HepG2 (cell line): Measurements from ENCODE around the gene SLCO3A1. TPM values are rescaled to one million over a fixed set of nuclear protein-coding genes. Genes with fewer than 3 reads are reported as not detected.

Experiments
- ATAC-seq: fragments of 200-7000 bp; cut with Tn5 transposase; 3 replicates; pipeline ENCODE4 v1.9.1; 2020; ENCODE audit warnings: mild to moderate bottlenecking, moderate library complexity
- BruUV-seq: library from RNA; stranded (reverse); fragments of 400-500 nt; replicated peaks from 2 replicates; lab custom pipeline; 2021; lab: Mats Ljungman, UMichigan
- CTCF ChIA-PET: fragments of 300-600 bp; formaldehyde crosslinking; extraction: SDS; loops from one replicate; lab custom pipeline; 2021; ENCODE audit warnings: low total read pairs, inconsistent platforms, low intra/inter-chr PET ratio; lab: Yijun Ruan, JAX
- POLR2A ChIA-PET: fragments of 350-600 bp; sonication (Branson Sonifier 250); formaldehyde crosslinking; loops from one replicate; lab custom pipeline; 2020; ENCODE audit warnings: antibody characterized with exemption, inconsistent platforms; lab: Yijun Ruan, JAX
- DNase-seq: peaks from one replicate; pipeline ENCODE4 v3.0.0-alpha.2; 2015; ENCODE audit warnings: low spot score
- FAIRE-seq: peaks from 3 replicates; lab custom pipeline; 2011; peaks lifted over from hg19 to GRCh38; lab: Jason Lieb, UNC
- H2AFZ ChIP-seq: one replicate; pipeline ENCODE4 v1.6.1; 2011; ENCODE audit warnings: low read length, inconsistent platforms
- H3K27ac ChIP-seq: fragments of 300-600 bp; 3 replicates; pipeline ENCODE4 v1.8.0; 2011; ENCODE audit warnings: mixed run types, mild to moderate bottlenecking, mixed read lengths, low read length, inconsistent platforms; ENCODE audit not compliant: insufficient read depth; ENCODE audit errors: extremely low read length
- H3K27me3 ChIP-seq, 2 experiments: fragments of 200-600 bp in 1 of 2; 2 replicates in 1 of 2; 3 replicates in 1 of 2; pipeline versions ENCODE4 v1.6.0 to v1.8.0; 2011; ENCODE audit warnings: low read length in 2 of 2, mild to moderate bottlenecking in 2 of 2, moderate library complexity in 2 of 2, inconsistent platforms in 1 of 2; ENCODE audit not compliant: insufficient read depth in 2 of 2, control insufficient read depth in 1 of 2
- H3K36me3 ChIP-seq, 2 experiments: fragments of 200-600 bp in 1 of 2; replicated peaks in 1 of 2; 2 replicates in 1 of 2; 3 replicates in 1 of 2; pipeline versions ENCODE4 v1.5.1 to v1.8.0; 2011; ENCODE audit warnings: low read length in 2 of 2, inconsistent platforms in 1 of 2; ENCODE audit not compliant: insufficient read depth in 2 of 2, control insufficient read depth in 1 of 2
- H3K4me1 ChIP-seq: 2 replicates; pipeline ENCODE4 v1.5.1; 2012; ENCODE audit warnings: low read length, inconsistent platforms; ENCODE audit not compliant: insufficient read depth
- H3K4me2 ChIP-seq: 2 replicates; pipeline ENCODE4 v1.6.0; 2011; ENCODE audit warnings: low read depth, low read length, inconsistent platforms
- H3K4me3 ChIP-seq, 3 experiments: fragments of 200-600 bp in 1 of 3; sonication (generic), shearing (Covaris generic) in 1 of 3; replicated peaks in 1 of 3; 2 replicates each; pipeline ENCODE4 v1.5.1; 2011 to 2016; ENCODE audit warnings: low read length in 3 of 3, inconsistent platforms in 2 of 3, low read depth in 2 of 3, mild to moderate bottlenecking in 2 of 3, control low read depth in 1 of 3, mixed read lengths in 1 of 3; ENCODE audit not compliant: insufficient read depth in 1 of 3
- H3K79me2 ChIP-seq: one replicate; pipeline ENCODE4 v1.6.1; 2011; ENCODE audit warnings: low read length, inconsistent platforms; ENCODE audit not compliant: insufficient read depth
- H3K9ac ChIP-seq: 2 replicates; pipeline ENCODE4 v1.6.0; 2011; ENCODE audit warnings: mild to moderate bottlenecking, low read depth, low read length, inconsistent platforms; ENCODE audit not compliant: insufficient read depth
- H3K9me3 ChIP-seq: 2 replicates; pipeline ENCODE4 v1.5.1; 2012; ENCODE audit warnings: mild to moderate bottlenecking, low read length
- H4K20me1 ChIP-seq: 2 replicates; pipeline ENCODE4 v1.6.0; 2011; ENCODE audit warnings: inconsistent platforms, mild to moderate bottlenecking, low read length, moderate library complexity; ENCODE audit not compliant: insufficient read depth
- DRAP1 ChIP-seq: IDR thresholded peaks from 2 replicates; pipeline ENCODE4 v1.6.1; 2016; ENCODE audit warnings: missing genetic modification reagents, missing compliant biosample characterization
- GATA4 ChIP-seq: sonication (generic); IDR thresholded peaks from 2 replicates; pipeline ENCODE4 v1.6.1; 2016; ENCODE audit warnings: antibody characterized with exemption, low read depth, borderline replicate concordance
- PCBP1 ChIP-seq: fragments of 200-400 bp; formaldehyde crosslinking; IDR thresholded peaks from 2 replicates; pipeline ENCODE4 v1.6.1; 2017; ENCODE audit warnings: mild to moderate bottlenecking, low read depth, low read length, borderline replicate concordance
- WIZ ChIP-seq: sonication (generic); formaldehyde crosslinking; IDR thresholded peaks from 2 replicates; pipeline ENCODE4 v1.5.1; 2020; ENCODE audit warnings: mild to moderate bottlenecking, missing genetic modification reagents
- ZMAT5 ChIP-seq: sonication (generic); formaldehyde crosslinking; IDR thresholded peaks from 2 replicates; pipeline ENCODE4 v1.5.0; 2020; ENCODE audit warnings: mild to moderate bottlenecking, low read depth, missing genetic modification reagents, borderline replicate concordance
- ZNF136 ChIP-seq: sonication (generic); formaldehyde crosslinking; IDR thresholded peaks from 2 replicates; pipeline ENCODE4 v1.8.1; 2022; ENCODE audit warnings: low read depth, mild to moderate bottlenecking, moderate library complexity, missing genetic modification reagents
- ZNF318 ChIP-seq: sonication (generic); formaldehyde crosslinking; IDR thresholded peaks from 2 replicates; pipeline ENCODE4 v1.4.0; 2020; ENCODE audit warnings: mild to moderate bottlenecking, missing genetic modification reagents
- ZZZ3 ChIP-seq: sonication (generic); formaldehyde crosslinking; IDR thresholded peaks from 2 replicates; pipeline ENCODE4 v1.4.0; 2020; ENCODE audit warnings: missing genetic modification reagents, mild to moderate bottlenecking, borderline replicate concordance
- WGBS: methylation state at CpG from one replicate; pipeline ENCODE4 v1.1.6; 2017; ENCODE audit warnings: low lambda C conversion rate; 5-methylcytosine and 5-hydroxymethylcytosine counted together
- in situ Hi-C: cut with HindIII; loops from 2 replicates; pipeline ENCODE4 v1.10.0; 2017; ENCODE audit warnings: low pct_unique_long_range_greater_than_20kb; ENCODE audit not compliant: extremely low pct_ligation_motif_present
- intact Hi-C: fragments of 100-400 bp; cut with micrococcal nuclease; formaldehyde crosslinking; loops from one replicate; pipeline ENCODE4 v1.10.0; 2022; ENCODE audit not compliant: unreplicated experiment
- polyA plus RNA-seq, 8 experiments: library from polyadenylated mRNA; depleted of rRNA in 3 of 8; stranded (reverse) in 7 of 8; unstranded in 1 of 8; fragments of >200 nt; fragmentation: Illumina TruSeq in 4 of 8; extraction: Trizol in 4 of 8; gene quantifications; 2 replicates each; pipeline versions ENCODE4 v1.2.1 to v1.2.3, GENCODE V29; 2011 to 2016; ENCODE audit warnings: low read depth in 4 of 8, missing spikeins in 1 of 8, mixed read lengths in 1 of 8; ENCODE audit not compliant: insufficient read depth in 1 of 8
- total RNA-seq, 5 experiments: library from RNA; depleted of rRNA; stranded (reverse); fragments of >200 nt; fragmentation: Illumina TruSeq; extraction: Trizol; gene quantifications; 2 replicates each; pipeline ENCODE4 v1.2.3, GENCODE V29; 2016; ENCODE audit warnings: low read depth in 1 of 5

The SLCO3A1 gene
- total and polyA plus RNA-seq, 2 of the 13 experiments (the other 11 are each of a cell fraction or from before 2014, with no cell fraction given) = 0.02 TPM; not detected in 1

GRCh38 chr15:92128788-92129187 lies 275.3 kb downstream of the SLCO3A1 start:
- H3K4me2 ChIP-seq = no peak overlapping the region
- TF ChIP-seq ZNF136 (CRISPR knock-in tag) = no peak
- TF ChIP-seq DRAP1 (CRISPR knock-in tag) = no peak
- TF ChIP-seq, all 625 proteins: peak for 0
- no peaks in the 10 kb centered on the region for H3K36me3 ChIP-seq
- no TSS peak for BruUV-seq
- no peaks in the 10 kb centered on the region for H3K79me2 ChIP-seq
- FAIRE-seq (no peak), DNase-seq (no peak), ATAC-seq (no peak)
- no peaks in the 10 kb centered on the region for H3K4me1 ChIP-seq
- H2AFZ ChIP-seq = no peak overlapping the region
- ChIA-PET CTCF (no interaction called here), POLR2A (no interaction called here)
- intact Hi-C loops (no loop called here), in situ Hi-C loops (no loop called here)
- no peak overlapping the region for H3K4me3 ChIP-seq
- no peaks in the 10 kb centered on the region for H3K9me3 ChIP-seq
- H3K27ac ChIP-seq = no peak overlapping the region
- 40% methylated on average over 5 of the region's 5 CpGs for WGBS
- H3K27me3 ChIP-seq = peaks cover 0 to 13% of the 10 kb centered on the region in 2 experiments; a peak in 1 of 5 replicates
- H4K20me1 ChIP-seq = no peaks in the 10 kb centered on the region
- H3K9ac ChIP-seq = no peak overlapping the region

- H3K4me2 ChIP-seq = no peak overlapping the region
- H4K20me1 ChIP-seq = no peaks in the 10 kb centered on the region
- no TSS peak for BruUV-seq
- no peak overlapping the region for H3K9ac ChIP-seq
- in situ Hi-C loops (no loop called here), intact Hi-C loops (no loop called here)
- no peaks in the 10 kb centered on the region for H3K36me3 ChIP-seq
- FAIRE-seq = no peak
- no peak overlapping the region for H2AFZ ChIP-seq
- ChIA-PET CTCF (no interaction called here), POLR2A (no interaction called here)
- 0% methylated on average over 2 of the region's 2 CpGs for WGBS
- no peaks in the 10 kb centered on the region for H3K4me1 ChIP-seq
- DNase-seq = no peak
- ATAC-seq = no peak
- H3K4me3 ChIP-seq = no peak overlapping the region
- H3K79me2 ChIP-seq = no peaks in the 10 kb centered on the region
- no peak overlapping the region for H3K27ac ChIP-seq
- no peaks in the 10 kb centered on the region for H3K9me3 ChIP-seq
- peaks cover 0 to 13% of the 10 kb centered on the region in 2 experiments; a peak in 1 of 5 replicates for H3K27me3 ChIP-seq
- TF ChIP-seq WIZ (CRISPR knock-in tag) (no peak), GATA4 (no peak), ZNF318 (CRISPR knock-in tag) (no peak), ZZZ3 (no peak), ZMAT5 (no peak), PCBP1 (no peak)
These were observed 276.7 kb downstream of the SLCO3A1 start for GRCh38 chr15:92130244-92130643.
